Thoracic aorta (tissue), 2 donors: ENCODE results near the gene CARNS1. TPM values are rescaled to one million over a fixed set of nuclear protein-coding genes. Genes with fewer than 3 reads are reported as not detected.

Experiments
- ATAC-seq: fragments of 150-250 bp; one replicate; pipeline ENCODE4 v1.8.0; 2017; ENCODE audit warnings: low read depth; ENCODE audit not compliant: insufficient number of reproducible peaks, low FRiP score
- DNase-seq: peaks from one replicate; pipeline ENCODE4 v3.0.0-alpha.2; 2020; ENCODE audit warnings: low spot score
- H3K27ac ChIP-seq, 2 donors: fragments of 200-600 bp; sonication (generic); 1 replicate in 1 of 2; 2 replicates in 1 of 2; pipeline ENCODE4 v1.5.1; 2016; ENCODE audit warnings: mild to moderate bottlenecking in 2 of 2, moderate library complexity in 2 of 2
- H3K27me3 ChIP-seq: fragments of 200-600 bp; sonication (generic); replicated peaks from 2 replicates; pipeline ENCODE4 v1.6.0; 2016; ENCODE audit warnings: mild to moderate bottlenecking; ENCODE audit not compliant: insufficient read depth
- H3K36me3 ChIP-seq: fragments of 200-600 bp; sonication (generic); one replicate; pipeline ENCODE4 v1.5.1; 2016
- H3K4me1 ChIP-seq, 2 donors: fragments of 200-600 bp; sonication (generic); 1 replicate in 1 of 2; 2 replicates in 1 of 2; pipeline versions ENCODE4 v1.5.1 to v1.6.0; 2016; ENCODE audit warnings: low read depth in 2 of 2, mild to moderate bottlenecking in 1 of 2; ENCODE audit not compliant: control insufficient read depth in 1 of 2
- H3K4me3 ChIP-seq: fragments of 200-600 bp; sonication (generic); 2 replicates; pipeline ENCODE4 v1.5.1; 2016; ENCODE audit warnings: mild to moderate bottlenecking
- H3K9me3 ChIP-seq: fragments of 200-600 bp; sonication (generic); 2 replicates; pipeline ENCODE4 v1.5.1; 2016
- CTCF ChIP-seq: fragments of 200-600 bp; sonication (generic); IDR thresholded peaks from one replicate; pipeline ENCODE4 v1.5.1; 2019; ENCODE audit warnings: antibody characterized with exemption
- total RNA-seq, 2 donors: library from RNA; depleted of rRNA; stranded (reverse); fragments of >200 nt; gene quantifications; one replicate each; pipeline versions ENCODE4 v1.1.0 to v1.2.3, GENCODE V29; 2016

CARNS1 gene
- total RNA-seq, 2 donors from 2014 or later = 7.9 to 10.8 TPM

DNA sequence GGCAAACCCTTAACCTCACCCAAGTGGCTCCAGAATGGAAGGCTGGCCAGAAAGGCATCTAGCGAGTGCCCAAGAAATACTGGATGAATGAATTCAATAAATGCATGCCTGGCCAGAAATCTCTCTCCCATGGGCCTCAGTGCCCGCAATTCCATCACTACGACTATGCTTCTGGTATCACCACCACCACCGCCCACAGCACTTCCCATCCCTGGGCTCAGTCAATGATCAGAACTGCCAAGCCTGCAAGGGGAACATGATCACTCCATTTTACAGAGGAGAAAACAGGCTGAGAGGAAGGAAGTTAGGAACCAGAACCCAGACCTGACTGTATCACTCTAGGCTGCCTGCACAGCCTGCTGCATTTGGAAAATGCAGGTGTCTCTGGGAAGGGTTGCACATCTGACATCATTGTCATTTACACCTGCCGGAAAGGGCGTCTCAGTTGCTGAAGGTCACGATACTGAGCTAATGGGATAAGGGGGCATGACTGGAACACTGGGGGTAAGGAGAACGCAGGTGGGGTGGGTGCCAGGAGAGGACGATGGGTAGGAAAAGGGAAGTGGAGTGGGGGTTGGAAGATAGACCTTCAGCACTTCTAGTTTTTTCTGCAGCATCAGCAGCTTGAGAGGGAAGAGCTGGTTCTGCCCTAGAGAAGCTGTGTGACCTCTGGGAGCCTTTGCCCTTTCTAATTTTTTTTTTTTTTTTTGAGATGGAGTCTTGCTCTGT lies 33.8 kb downstream of the CARNS1 start:
- DNase-seq = no peak
- no peak for ATAC-seq
- Histone ChIP-seq H3K9me3 (no peaks in the 10 kb centered on the region), H3K4me1 (peaks cover 0 to 7% of the 10 kb centered on the region in 2 donors), H3K27me3 (no peaks in the 10 kb centered on the region), H3K27ac (no peak overlapping the region), H3K4me3 (no peak overlapping the region), H3K36me3 (no peaks in the 10 kb centered on the region)
- TF ChIP-seq CTCF = no peak

- Histone ChIP-seq H3K27me3 (no peaks in the 10 kb centered on the region), H3K4me3 (no peak overlapping the region), H3K36me3 (no peaks in the 10 kb centered on the region), H3K27ac (no peak overlapping the region), H3K9me3 (no peaks in the 10 kb centered on the region), H3K4me1 (no peaks in the 10 kb centered on the region)
- DNase-seq (no peak), ATAC-seq (no peak)
- no peak for TF ChIP-seq CTCF
Measured at GRCh38 chr11:67450796-67451657, 35.5 kb downstream of the CARNS1 start.

- H3K4me1 ChIP-seq = no peaks in the 10 kb centered on the region
- no peaks in the 10 kb centered on the region for H3K36me3 ChIP-seq
- H3K27ac ChIP-seq = no peak overlapping the region
- no peak for TF ChIP-seq CTCF
- ATAC-seq (no peak), DNase-seq (no peak)
- no peaks in the 10 kb centered on the region for H3K27me3 ChIP-seq
- no peak overlapping the region for H3K4me3 ChIP-seq
- H3K9me3 ChIP-seq = no peaks in the 10 kb centered on the region
Measured at GRCh38 chr11:67451658-67451976, 36.1 kb downstream of the CARNS1 start.

GRCh38 chr11:67452141-67452952 lies 36.9 kb downstream of the CARNS1 start, which contains the start of gene GPR152:
GPR152 (minus strand) TSS chr11:67452729; CDS start chr11:67452724, 5 bp downstream.
- H3K36me3 ChIP-seq = no peaks in the 10 kb centered on the region
- H3K27ac ChIP-seq = no peak within 1 kb of the TSS
- no peak for ATAC-seq
- H3K4me1 ChIP-seq = no peaks in the 10 kb centered on the region
- H3K27me3 ChIP-seq = no peaks in the 10 kb centered on the region
- no peak for TF ChIP-seq CTCF
- no peak for DNase-seq
- no peaks in the 10 kb centered on the region for H3K9me3 ChIP-seq
- no peak within 1 kb of the TSS for H3K4me3 ChIP-seq
